HG02885 (cell line): ENCODE results near the gene ZDHHC19.

ENCODE experiments used
- ATAC-seq: cut with Tn5 transposase; IDR thresholded peaks from one replicate; pipeline ENCODE4 v1.9.1; 2021; ENCODE audit warnings: mild to moderate bottlenecking; ENCODE audit not compliant: unreplicated experiment, poor library complexity

The ZDHHC19 gene

GRCh38 chr3:196159952-196160804 is 51.0 kb downstream of the ZDHHC19 start:
- ATAC-seq: peak; percentile 83

GRCh38 chr3:196159526-196159925 is 51.7 kb downstream of the ZDHHC19 start:
- no peak for ATAC-seq

DNA sequence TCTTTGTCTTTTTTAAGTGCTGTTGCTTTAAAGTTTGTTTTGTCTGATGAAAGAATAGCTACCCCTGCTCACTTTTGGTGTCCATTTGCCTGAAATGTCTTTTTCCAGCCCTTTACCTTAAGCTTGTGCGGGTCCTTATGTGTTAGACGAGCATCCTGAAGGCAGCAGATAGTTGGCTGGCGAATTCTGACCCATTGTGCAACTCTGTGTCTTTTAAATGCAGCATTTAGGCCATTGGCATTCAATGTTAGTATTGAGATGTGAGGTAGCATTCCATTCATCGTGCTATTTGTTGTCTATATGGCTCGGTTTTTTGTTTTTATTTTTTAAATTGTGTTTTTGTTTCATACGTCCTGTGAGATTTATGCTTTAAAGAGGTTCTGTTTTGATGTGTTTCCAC is 55.0 kb downstream of the ZDHHC19 start:
- no peak for ATAC-seq

- ATAC-seq: no peak
Observed at GRCh38 chr3:196150481-196150880, 60.7 kb downstream of the ZDHHC19 start.

DNA sequence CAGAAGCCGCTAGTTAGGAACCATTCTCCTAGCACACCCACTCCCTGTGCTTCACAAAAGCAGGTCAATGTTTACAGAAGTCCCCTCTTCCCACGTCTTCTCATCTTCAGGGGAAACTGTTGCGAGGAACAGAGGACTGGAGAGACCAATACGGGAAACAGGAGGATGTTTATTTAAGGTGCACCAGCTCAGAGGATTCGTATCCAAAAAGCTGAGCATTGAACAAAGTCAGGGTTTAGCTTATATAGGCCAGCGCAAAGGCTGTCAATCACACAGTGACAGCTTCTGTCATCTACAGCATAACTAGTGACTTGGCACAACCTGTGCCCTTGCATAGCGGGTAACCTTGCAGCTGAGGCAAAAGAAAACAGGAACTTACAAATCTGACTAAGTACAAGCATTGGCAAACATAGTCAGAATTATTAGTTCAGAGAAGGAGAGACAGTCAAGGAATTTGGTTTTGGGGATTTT is 61.3 kb downstream of the ZDHHC19 start:
- ATAC-seq: no peak

DNA sequence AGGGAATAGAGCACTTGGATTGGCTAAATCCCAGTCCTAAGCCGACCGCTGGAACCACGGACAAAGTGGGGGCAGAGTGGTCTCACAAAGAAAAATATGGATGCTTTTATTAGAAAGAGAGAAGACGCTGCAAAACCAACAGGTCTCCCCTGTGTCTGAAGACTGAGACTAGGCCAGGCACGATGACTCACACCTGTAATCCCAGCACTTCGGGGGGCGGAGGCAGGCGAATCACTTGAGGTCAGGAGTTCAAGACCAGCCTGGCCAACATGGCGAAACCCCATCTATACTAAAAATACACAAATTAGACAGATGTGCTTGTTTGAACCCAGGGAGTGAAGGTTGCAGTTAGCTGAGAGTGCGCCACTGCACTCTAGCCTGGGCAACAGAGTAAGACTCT is 61.8 kb downstream of the ZDHHC19 start:
- no peak for ATAC-seq
